Measurements from ENCODE around the gene MRTFB.

- no peak for TF ChIP-seq EZH2 (IDR thresholded peaks at IDR 0.05; ENCODE audit: low read depth, unreplicated experiment)
- no peak for TF ChIP-seq CTCF (conservative IDR thresholded peaks at IDR 0.05; ENCODE audit: low read depth in 2 of 2)
- TF ChIP-seq EZH2phosphoT487 (IDR thresholded peaks at IDR 0.05; ENCODE audit: unreplicated experiment): no peak
- no peak for TF ChIP-seq POLR2AphosphoS5 (IDR thresholded peaks at IDR 0.05; ENCODE audit: low read depth)
- no peak for TF ChIP-seq REST (IDR thresholded peaks at IDR 0.05; ENCODE audit: unreplicated experiment)
- no peak for TF ChIP-seq JUNB (IDR thresholded peaks at IDR 0.05; ENCODE audit: unreplicated experiment)
- TF ChIP-seq, protein P1, sequence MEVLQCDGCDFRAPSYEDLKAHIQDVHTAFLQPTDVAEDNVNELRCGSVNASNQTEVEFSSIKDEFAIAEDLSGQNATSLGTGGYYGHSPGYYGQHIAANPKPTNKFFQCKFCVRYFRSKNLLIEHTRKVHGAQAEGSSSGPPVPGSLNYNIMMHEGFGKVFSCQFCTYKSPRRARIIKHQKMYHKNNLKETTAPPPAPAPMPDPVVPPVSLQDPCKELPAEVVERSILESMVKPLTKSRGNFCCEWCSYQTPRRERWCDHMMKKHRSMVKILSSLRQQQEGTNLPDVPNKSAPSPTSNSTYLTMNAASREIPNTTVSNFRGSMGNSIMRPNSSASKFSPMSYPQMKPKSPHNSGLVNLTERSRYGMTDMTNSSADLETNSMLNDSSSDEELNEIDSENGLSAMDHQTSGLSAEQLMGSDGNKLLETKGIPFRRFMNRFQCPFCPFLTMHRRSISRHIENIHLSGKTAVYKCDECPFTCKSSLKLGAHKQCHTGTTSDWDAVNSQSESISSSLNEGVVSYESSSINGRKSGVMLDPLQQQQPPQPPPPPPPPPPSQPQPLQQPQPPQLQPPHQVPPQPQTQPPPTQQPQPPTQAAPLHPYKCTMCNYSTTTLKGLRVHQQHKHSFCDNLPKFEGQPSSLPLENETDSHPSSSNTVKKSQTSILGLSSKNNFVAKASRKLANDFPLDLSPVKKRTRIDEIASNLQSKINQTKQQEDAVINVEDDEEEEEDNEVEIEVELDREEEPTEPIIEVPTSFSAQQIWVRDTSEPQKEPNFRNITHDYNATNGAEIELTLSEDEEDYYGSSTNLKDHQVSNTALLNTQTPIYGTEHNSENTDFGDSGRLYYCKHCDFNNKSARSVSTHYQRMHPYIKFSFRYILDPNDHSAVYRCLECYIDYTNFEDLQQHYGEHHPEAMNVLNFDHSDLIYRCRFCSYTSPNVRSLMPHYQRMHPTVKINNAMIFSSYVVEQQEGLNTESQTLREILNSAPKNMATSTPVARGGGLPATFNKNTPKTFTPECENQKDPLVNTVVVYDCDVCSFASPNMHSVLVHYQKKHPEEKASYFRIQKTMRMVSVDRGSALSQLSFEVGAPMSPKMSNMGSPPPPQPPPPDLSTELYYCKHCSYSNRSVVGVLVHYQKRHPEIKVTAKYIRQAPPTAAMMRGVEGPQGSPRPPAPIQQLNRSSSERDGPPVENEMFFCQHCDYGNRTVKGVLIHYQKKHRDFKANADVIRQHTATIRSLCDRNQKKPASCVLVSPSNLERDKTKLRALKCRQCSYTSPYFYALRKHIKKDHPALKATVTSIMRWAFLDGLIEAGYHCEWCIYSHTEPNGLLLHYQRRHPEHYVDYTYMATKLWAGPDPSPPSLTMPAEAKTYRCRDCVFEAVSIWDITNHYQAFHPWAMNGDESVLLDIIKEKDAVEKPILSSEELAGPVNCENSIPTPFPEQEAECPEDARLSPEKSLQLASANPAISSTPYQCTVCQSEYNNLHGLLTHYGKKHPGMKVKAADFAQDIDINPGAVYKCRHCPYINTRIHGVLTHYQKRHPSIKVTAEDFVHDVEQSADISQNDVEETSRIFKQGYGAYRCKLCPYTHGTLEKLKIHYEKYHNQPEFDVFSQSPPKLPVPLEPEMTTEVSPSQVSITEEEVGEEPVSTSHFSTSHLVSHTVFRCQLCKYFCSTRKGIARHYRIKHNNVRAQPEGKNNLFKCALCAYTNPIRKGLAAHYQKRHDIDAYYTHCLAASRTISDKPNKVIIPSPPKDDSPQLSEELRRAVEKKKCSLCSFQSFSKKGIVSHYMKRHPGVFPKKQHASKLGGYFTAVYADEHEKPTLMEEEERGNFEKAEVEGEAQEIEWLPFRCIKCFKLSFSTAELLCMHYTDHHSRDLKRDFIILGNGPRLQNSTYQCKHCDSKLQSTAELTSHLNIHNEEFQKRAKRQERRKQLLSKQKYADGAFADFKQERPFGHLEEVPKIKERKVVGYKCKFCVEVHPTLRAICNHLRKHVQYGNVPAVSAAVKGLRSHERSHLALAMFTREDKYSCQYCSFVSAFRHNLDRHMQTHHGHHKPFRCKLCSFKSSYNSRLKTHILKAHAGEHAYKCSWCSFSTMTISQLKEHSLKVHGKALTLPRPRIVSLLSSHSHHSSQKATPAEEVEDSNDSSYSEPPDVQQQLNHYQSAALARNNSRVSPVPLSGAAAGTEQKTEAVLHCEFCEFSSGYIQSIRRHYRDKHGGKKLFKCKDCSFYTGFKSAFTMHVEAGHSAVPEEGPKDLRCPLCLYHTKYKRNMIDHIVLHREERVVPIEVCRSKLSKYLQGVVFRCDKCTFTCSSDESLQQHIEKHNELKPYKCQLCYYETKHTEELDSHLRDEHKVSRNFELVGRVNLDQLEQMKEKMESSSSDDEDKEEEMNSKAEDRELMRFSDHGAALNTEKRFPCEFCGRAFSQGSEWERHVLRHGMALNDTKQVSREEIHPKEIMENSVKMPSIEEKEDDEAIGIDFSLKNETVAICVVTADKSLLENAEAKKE (CRISPR knock-in tag; IDR thresholded peaks at IDR 0.05): no peak
- TF ChIP-seq ETS1 (IDR thresholded peaks at IDR 0.05): no peak
- TF ChIP-seq STAT1 (IDR thresholded peaks at IDR 0.05; ENCODE audit: unreplicated experiment): no peak
- TF ChIP-seq CREB1 (CRISPR knock-in tag; IDR thresholded peaks at IDR 0.05; ENCODE audit: low read depth): no peak
- TF ChIP-seq ZNF331 (CRISPR knock-in tag; IDR thresholded peaks at IDR 0.05; ENCODE audit: low read depth): no peak
- TF ChIP-seq NANOG (IDR thresholded peaks at IDR 0.05; ENCODE audit: borderline replicate concordance): no peak
- no peak for TF ChIP-seq ZNF114 (CRISPR knock-in tag; IDR thresholded peaks at IDR 0.05)
Observed at GRCh38 chr16:14074544-14074943, 3.4 kb downstream of the MRTFB start.
